PFSK-1 (cell line): ENCODE measurements around the gene NDUFV1.

Source experiments
- FOXP2 ChIP-seq: optimal IDR thresholded peaks from 2 replicates; pipeline ENCODE3; 2011; ENCODE audit warnings: borderline replicate concordance, control low read depth, inconsistent platforms; ENCODE audit not compliant: insufficient read depth; ENCODE audit errors: extremely low read length, extremely low read depth
- POLR2AphosphoS5 ChIP-seq: IDR thresholded peaks from 2 replicates; pipeline ENCODE4 v1.6.1; 2012; ENCODE audit warnings: low read depth, mild to moderate bottlenecking, control low read depth, low read length, moderate library complexity
- SIN3A ChIP-seq: IDR thresholded peaks from 2 replicates; pipeline ENCODE4 v1.6.1; 2012; ENCODE audit warnings: mild to moderate bottlenecking, low read length, moderate library complexity, borderline replicate concordance; ENCODE audit not compliant: insufficient read depth
- TAF1 ChIP-seq: IDR thresholded peaks from 2 replicates; pipeline ENCODE4 v1.6.1; 2012; ENCODE audit warnings: low read length, control low read depth, borderline replicate concordance; ENCODE audit not compliant: insufficient read depth
- TF ChIP-seq, protein P1 (sequence below), 2 experiments: IDR thresholded peaks; 2 replicates each; pipeline versions ENCODE4 v1.6.1 to v1.8.0; 2011 to 2012; ENCODE audit warnings: low read depth in 2 of 2, low read length in 2 of 2, control low read depth in 1 of 2, inconsistent platforms in 1 of 2, mild to moderate bottlenecking in 1 of 2, moderate library complexity in 1 of 2; ENCODE audit not compliant: insufficient read depth in 1 of 2

Gene NDUFV1

GRCh38 chr11:67583247-67584204, 23.2 kb upstream of the NDUFV1 start, which contains the start of gene GSTP1:
TSS of gene GSTP1 (plus strand) at chr11:67583812. CDS start at chr11:67583844, 32 bp downstream.
- peak; percentile 97 for TF ChIP-seq FOXP2
- TF ChIP-seq SIN3A: peak; percentile 48; the same call in 1 of the 2 replicates
- TF ChIP-seq, protein P1, sequence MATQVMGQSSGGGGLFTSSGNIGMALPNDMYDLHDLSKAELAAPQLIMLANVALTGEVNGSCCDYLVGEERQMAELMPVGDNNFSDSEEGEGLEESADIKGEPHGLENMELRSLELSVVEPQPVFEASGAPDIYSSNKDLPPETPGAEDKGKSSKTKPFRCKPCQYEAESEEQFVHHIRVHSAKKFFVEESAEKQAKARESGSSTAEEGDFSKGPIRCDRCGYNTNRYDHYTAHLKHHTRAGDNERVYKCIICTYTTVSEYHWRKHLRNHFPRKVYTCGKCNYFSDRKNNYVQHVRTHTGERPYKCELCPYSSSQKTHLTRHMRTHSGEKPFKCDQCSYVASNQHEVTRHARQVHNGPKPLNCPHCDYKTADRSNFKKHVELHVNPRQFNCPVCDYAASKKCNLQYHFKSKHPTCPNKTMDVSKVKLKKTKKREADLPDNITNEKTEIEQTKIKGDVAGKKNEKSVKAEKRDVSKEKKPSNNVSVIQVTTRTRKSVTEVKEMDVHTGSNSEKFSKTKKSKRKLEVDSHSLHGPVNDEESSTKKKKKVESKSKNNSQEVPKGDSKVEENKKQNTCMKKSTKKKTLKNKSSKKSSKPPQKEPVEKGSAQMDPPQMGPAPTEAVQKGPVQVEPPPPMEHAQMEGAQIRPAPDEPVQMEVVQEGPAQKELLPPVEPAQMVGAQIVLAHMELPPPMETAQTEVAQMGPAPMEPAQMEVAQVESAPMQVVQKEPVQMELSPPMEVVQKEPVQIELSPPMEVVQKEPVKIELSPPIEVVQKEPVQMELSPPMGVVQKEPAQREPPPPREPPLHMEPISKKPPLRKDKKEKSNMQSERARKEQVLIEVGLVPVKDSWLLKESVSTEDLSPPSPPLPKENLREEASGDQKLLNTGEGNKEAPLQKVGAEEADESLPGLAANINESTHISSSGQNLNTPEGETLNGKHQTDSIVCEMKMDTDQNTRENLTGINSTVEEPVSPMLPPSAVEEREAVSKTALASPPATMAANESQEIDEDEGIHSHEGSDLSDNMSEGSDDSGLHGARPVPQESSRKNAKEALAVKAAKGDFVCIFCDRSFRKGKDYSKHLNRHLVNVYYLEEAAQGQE (IDR thresholded peaks at IDR 0.05; ENCODE audit: insufficient read depth in 1 of 2, low read depth in 2 of 2, low read length in 2 of 2): peak in 1 of 2 experiments; percentile 12; a peak in 1 of 4 replicates
- TF ChIP-seq TAF1: peak; percentile 76; the same call in 1 of the 2 replicates
- peak; percentile 91 for TF ChIP-seq POLR2AphosphoS5

DNA sequence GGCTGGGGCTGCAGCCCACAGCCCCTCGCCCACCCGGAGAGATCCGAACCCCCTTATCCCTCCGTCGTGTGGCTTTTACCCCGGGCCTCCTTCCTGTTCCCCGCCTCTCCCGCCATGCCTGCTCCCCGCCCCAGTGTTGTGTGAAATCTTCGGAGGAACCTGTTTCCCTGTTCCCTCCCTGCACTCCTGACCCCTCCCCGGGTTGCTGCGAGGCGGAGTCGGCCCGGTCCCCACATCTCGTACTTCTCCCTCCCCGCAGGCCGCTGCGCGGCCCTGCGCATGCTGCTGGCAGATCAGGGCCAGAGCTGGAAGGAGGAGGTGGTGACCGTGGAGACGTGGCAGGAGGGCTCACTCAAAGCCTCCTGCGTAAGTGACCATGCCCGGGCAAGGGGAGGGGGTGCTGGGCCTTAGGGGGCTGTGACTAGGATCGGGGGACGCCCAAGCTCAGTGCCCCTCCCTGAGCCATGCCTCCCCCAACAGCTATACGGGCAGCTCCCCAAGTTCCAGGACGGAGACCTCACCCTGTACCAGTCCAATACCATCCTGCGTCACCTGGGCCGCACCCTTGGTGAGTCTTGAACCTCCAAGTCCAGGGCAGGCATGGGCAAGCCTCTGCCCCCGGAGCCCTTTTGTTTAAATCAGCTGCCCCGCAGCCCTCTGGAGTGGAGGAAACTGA, 22.4 kb upstream of the NDUFV1 start:
- TF ChIP-seq FOXP2 (no peak), TAF1 (no peak)

- TF ChIP-seq FOXP2: no peak
- TF ChIP-seq SIN3A: no peak
These were observed 21.6 kb upstream of the NDUFV1 start for GRCh38 chr11:67584881-67585873.

- no peak for TF ChIP-seq POLR2AphosphoS5
- TF ChIP-seq SIN3A: no peak
- TF ChIP-seq, protein P1 (IDR thresholded peaks at IDR 0.05; ENCODE audit: insufficient read depth in 1 of 2, low read depth in 2 of 2, low read length in 2 of 2): no peak
- TF ChIP-seq FOXP2: no peak
- TF ChIP-seq TAF1: no peak
These were observed 20.8 kb upstream of the NDUFV1 start for GRCh38 chr11:67585911-67586310.

GRCh38 chr11:67586568-67587250, 20.0 kb upstream of the NDUFV1 start:
- TF ChIP-seq POLR2AphosphoS5 (peak; percentile 46; the same call in 1 of the 2 replicates), FOXP2 (no peak)

GRCh38 chr11:67588136-67588503, 18.6 kb upstream of the NDUFV1 start:
- TF ChIP-seq, protein P1 (IDR thresholded peaks at IDR 0.05; ENCODE audit: insufficient read depth in 1 of 2, low read depth in 2 of 2, low read length in 2 of 2): no peak
- TF ChIP-seq POLR2AphosphoS5 (no peak), TAF1 (no peak), FOXP2 (no peak), SIN3A (no peak)
